Transverse colon (tissue), 4 donors: Measurements from ENCODE around the gene PTPRG.

Experiments
- EP300 ChIP-seq: sonication (generic); formaldehyde crosslinking; IDR thresholded peaks from one replicate; pipeline ENCODE4 v1.6.1; 2017; ENCODE audit warnings: antibody characterized with exemption, low read depth
- POLR2A ChIP-seq: fragments of 450-650 bp; IDR thresholded peaks from one replicate; pipeline ENCODE4 v1.6.1; 2016; ENCODE audit warnings: antibody characterized with exemption, mild to moderate bottlenecking, moderate library complexity
- POLR2AphosphoS5 ChIP-seq, 3 donors: sonication (generic); formaldehyde crosslinking; IDR thresholded peaks; one replicate each; pipeline ENCODE4 v1.6.1; 2016; ENCODE audit warnings: antibody characterized with exemption in 3 of 3
- TF ChIP-seq, protein P1 (sequence below), 5 experiments: fragments of 200-600 bp in 3 of 5; fragments of 450-650 bp in 2 of 5; sonication (generic) in 3 of 5; IDR thresholded peaks; 1 replicate in 2 of 5; 2 replicates in 3 of 5; pipeline ENCODE4 v1.5.1; 2016 to 2017; ENCODE audit warnings: antibody characterized with exemption in 5 of 5, inconsistent platforms in 3 of 5, mild to moderate bottlenecking in 2 of 5, moderate library complexity in 1 of 5

DNA sequence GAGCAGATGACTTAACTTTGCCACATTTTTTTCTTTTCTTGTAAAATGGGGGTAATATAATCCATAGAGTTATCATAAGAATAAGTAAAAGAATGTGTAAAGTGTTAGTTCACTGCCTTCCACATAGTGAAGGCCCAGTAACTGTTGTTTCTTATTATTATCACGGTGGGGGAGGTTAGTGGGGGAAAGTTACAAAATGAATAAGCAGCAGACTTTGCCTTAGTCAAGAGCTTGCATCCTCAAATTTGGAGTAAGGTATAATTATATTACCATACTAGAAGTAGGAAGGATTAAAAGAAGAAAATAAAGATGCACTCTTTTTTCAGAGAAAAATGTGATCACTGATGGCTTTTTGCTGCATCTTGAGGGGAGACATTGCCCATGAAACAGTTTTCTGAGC, 247.6 kb downstream of the PTPRG start:
- no peak for TF ChIP-seq POLR2A
- TF ChIP-seq, protein P1, sequence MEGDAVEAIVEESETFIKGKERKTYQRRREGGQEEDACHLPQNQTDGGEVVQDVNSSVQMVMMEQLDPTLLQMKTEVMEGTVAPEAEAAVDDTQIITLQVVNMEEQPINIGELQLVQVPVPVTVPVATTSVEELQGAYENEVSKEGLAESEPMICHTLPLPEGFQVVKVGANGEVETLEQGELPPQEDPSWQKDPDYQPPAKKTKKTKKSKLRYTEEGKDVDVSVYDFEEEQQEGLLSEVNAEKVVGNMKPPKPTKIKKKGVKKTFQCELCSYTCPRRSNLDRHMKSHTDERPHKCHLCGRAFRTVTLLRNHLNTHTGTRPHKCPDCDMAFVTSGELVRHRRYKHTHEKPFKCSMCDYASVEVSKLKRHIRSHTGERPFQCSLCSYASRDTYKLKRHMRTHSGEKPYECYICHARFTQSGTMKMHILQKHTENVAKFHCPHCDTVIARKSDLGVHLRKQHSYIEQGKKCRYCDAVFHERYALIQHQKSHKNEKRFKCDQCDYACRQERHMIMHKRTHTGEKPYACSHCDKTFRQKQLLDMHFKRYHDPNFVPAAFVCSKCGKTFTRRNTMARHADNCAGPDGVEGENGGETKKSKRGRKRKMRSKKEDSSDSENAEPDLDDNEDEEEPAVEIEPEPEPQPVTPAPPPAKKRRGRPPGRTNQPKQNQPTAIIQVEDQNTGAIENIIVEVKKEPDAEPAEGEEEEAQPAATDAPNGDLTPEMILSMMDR (IDR thresholded peaks at IDR 0.05), result no peak
- no peak for TF ChIP-seq EP300
- TF ChIP-seq POLR2AphosphoS5 (IDR thresholded peaks at IDR 0.05), result no peak
